SH-SY5Y (cell line): ENCODE results near the gene TMEM235.

Experiments
- GATA2 ChIP-seq: IDR thresholded peaks from 2 replicates; pipeline ENCODE4 v1.6.1; 2011; ENCODE audit warnings: mild to moderate bottlenecking, low read depth, low read length
- GATA3 ChIP-seq: IDR thresholded peaks from 2 replicates; pipeline ENCODE4 v1.6.1; 2011; ENCODE audit warnings: low read depth, mild to moderate bottlenecking, low read length, moderate library complexity

- TF ChIP-seq GATA2, result no peak
- no peak for TF ChIP-seq GATA3
Observed at GRCh38 chr17:78248051-78248914, 16.9 kb downstream of the TMEM235 start.
